RWPE2 (cell line): Measurements from ENCODE around the gene PXDN.
"Not testable (repeated sequence)": the region's sequence is repeated elsewhere in the genome, so short reads cannot be mapped to it uniquely, and the experiment has no call there.

Source experiments
- ATAC-seq: fragments of 200-7000 bp; cut with Tn5 transposase; 3 replicates; pipeline ENCODE4 v1.9.1; 2021; ENCODE audit warnings: low read depth
- DNase-seq: peaks from one replicate; pipeline ENCODE4 v3.0.0-alpha.2; 2020; ENCODE audit warnings: low spot score
- H3K27ac ChIP-seq: fragments of 450-650 bp; 2 replicates; pipeline ENCODE4 v1.5.1; 2017; ENCODE audit warnings: mild to moderate bottlenecking; ENCODE audit not compliant: poor library complexity, severe bottlenecking
- H3K27me3 ChIP-seq: fragments of 250-450 bp; sonication (Bioruptor Pico); 2 replicates; pipeline ENCODE4 v1.5.1; 2021; ENCODE audit warnings: mild to moderate bottlenecking, moderate library complexity; ENCODE audit not compliant: insufficient read depth, poor library complexity, severe bottlenecking
- H3K36me3 ChIP-seq: fragments of 250-450 bp; sonication (Bioruptor Pico); 2 replicates; pipeline ENCODE4 v1.5.1; 2020; ENCODE audit warnings: low read depth, mild to moderate bottlenecking, moderate library complexity
- H3K4me1 ChIP-seq: fragments of 250-450 bp; sonication (Bioruptor Pico); 2 replicates; pipeline ENCODE4 v1.5.1; 2021; ENCODE audit warnings: mild to moderate bottlenecking, moderate library complexity; ENCODE audit not compliant: insufficient read depth, poor library complexity, severe bottlenecking
- H3K4me3 ChIP-seq: fragments of 250-450 bp; sonication (Bioruptor Pico); 2 replicates; pipeline ENCODE4 v1.5.1; 2021; ENCODE audit warnings: mild to moderate bottlenecking, moderate library complexity; ENCODE audit not compliant: severe bottlenecking
- H3K9me3 ChIP-seq: fragments of 250-450 bp; sonication (Bioruptor Pico); 2 replicates; pipeline ENCODE4 v1.5.1; 2021; ENCODE audit warnings: mild to moderate bottlenecking, moderate library complexity; ENCODE audit not compliant: severe bottlenecking
- CTCF ChIP-seq: fragments of 450-650 bp; IDR thresholded peaks from one replicate; pipeline ENCODE4 v1.5.1; 2017; ENCODE audit warnings: mild to moderate bottlenecking, moderate library complexity; ENCODE audit not compliant: poor library complexity, severe bottlenecking

Gene PXDN

DNA sequence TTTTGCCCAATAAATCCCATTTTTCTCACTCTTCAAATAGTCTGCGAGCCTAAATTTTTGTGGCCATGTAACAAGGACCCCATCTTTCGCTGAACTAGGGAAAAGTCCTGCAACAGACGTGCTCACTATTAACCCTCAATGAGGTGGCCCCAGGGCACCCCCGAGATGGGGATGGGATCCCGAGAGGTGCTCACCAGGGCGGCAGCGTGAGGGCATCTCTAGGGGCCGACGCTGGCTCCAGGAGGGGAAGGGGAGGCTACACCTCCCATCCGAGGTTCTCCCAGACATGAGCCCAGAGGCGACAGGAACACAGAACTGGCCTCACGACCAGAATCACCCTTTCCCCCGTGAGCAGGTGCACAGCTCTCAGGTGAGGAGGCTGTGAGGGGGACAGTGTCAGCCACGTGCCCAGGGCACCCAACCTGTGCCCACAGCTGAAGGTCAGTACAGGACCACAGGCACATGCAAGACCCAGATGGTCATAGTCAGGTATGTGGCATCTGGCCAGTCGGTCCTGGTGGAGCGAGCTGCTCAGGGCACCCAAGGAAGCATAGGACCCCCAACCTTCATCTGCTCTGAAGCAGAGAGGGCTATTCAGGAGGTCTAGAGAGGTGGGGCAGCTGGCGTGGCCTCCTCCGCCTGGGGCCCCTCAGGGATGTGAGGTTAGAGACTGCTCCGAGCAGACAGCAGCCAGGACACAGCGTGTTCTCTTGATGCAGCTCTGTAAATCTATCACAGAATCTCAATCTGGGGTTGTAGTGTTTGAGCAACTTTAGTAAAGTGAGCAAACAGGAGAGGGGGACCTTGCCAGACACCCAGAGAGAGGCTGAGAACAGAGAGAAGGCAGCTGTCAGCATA, 62.8 kb downstream of the PXDN start:
- H3K36me3 ChIP-seq = peaks cover 58% of the 10 kb centered on the region
- peak overlapping the region; percentile 11 for H3K27ac ChIP-seq
- H3K27me3 ChIP-seq = no peaks in the 10 kb centered on the region
- no peak for DNase-seq
- TF ChIP-seq CTCF = no peak
- H3K4me3 ChIP-seq = no peak overlapping the region
- ATAC-seq = no peak
- H3K4me1 ChIP-seq = peaks cover 11% of the 10 kb centered on the region
- no peaks in the 10 kb centered on the region for H3K9me3 ChIP-seq

DNA sequence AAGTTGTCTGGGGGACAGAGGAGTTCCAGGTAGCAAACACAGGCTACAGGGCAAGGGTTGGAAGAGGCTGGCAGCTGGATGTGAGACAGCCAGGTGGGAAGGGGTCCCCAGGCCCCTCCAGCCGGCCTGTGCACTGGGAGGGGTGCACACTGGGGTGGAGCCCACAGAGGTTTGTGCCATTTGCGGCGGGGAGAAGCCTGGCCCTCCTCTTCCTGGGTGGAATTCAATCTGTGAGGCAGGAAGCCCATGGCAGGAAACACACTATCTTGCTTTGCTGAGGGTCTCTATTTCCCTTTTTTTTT, 63.3 kb downstream of the PXDN start:
- no peak for DNase-seq
- Histone ChIP-seq H3K4me3 (no peak overlapping the region), H3K9me3 (no peaks in the 10 kb centered on the region), H3K4me1 (peaks cover 8% of the 10 kb centered on the region), H3K27me3 (no peaks in the 10 kb centered on the region), H3K27ac (no peak overlapping the region), H3K36me3 (peaks cover 60% of the 10 kb centered on the region)
- ATAC-seq = no peak
- no peak for TF ChIP-seq CTCF

DNA sequence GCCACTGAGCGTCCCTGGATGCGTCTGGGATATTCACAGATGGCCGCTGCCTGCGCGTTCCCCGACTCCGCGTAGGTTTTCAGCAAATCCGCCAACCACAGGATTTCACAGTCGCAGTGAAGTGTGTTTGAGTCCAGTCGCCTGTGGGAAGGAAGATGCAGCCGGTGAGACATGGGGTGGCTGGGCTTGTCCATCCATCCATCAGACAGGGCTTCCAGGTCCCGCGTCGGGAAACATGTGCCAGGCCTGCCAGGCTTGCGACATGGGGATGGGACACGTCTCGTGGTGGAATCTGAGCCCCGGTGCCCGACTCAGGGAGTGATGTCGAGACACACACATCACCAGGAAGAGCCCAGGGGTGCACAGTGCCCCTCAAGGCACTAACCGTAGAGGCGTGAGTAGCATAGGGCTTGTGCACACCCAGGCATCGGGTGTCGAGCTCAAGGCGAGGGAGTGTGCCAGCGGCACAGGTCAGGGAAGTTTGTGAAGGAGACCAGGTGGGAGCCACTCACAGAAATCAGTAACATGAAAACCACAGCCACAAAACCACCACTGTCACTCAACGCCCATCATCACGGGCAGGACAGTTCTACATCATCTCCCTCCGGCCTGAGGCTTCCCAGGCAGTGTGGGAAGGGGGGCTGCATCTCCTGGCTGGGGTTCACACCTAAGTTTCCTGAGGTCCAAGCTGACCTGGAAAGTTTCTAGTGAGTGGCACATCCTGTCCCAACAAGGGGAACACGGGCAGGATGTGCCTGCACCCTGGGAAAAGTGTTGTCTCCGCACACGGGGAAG, 63.9 kb downstream of the PXDN start:
- H3K4me1 ChIP-seq = peaks cover 7% of the 10 kb centered on the region
- H3K36me3 ChIP-seq = peaks cover 62% of the 10 kb centered on the region
- H3K4me3 ChIP-seq = no peak overlapping the region
- DNase-seq = no peak
- no peak for TF ChIP-seq CTCF
- no peak overlapping the region for H3K27ac ChIP-seq
- H3K9me3 ChIP-seq = no peaks in the 10 kb centered on the region
- H3K27me3 ChIP-seq = no peaks in the 10 kb centered on the region
- no peak for ATAC-seq

DNA sequence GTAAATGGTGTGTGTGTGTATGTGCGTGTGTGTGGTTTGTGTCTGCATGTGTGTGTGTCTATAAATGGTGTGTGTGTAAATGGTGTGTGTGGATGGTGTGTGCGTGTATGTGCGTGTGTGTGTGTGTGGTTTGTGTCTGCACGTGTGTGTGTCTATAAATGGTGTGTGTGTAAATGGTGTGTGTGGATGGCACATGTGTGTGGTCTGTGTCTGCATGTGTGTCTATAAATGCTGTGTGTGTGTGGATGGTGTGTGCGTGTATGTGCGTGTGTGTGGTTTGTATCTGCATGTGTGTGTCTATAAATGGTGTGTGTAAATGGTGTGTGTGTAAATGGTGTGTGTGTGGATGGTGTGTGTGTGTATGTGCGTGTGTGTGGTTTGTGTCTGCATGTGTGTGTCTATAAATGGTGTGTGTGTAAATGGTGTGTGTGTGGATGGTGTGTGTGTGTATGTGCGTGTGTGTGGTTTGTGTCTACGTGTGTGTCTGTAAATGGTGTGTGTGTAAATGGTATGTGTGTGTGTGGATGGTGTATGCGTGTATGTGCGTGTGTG, 64.8 kb downstream of the PXDN start:
- H3K4me1 ChIP-seq, DNase-seq, H3K27me3 ChIP-seq, ATAC-seq, H3K9me3 ChIP-seq, H3K27ac ChIP-seq, H3K4me3 ChIP-seq: not testable (repeated sequence)
- peaks cover 69% of the 10 kb centered on the region for H3K36me3 ChIP-seq

DNA sequence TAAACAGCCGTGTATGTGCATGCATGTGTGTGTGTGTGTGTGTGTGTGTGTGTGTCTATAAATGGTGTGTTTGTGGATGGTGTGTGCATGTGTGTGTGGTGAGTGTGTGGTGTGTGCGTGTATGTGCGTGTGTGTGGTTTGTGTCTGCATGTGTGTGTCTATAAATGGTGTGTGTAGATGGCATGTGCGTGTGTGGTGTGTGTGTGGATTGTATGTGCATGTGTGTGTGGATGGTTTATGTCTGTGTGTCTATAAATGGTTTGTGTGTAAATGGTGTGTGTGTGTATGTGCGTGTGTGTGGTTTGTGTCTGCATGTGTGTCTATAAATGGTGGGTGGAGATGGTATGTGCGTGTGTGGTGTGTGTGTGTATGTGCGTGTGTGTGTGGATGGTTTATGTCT, 65.2 kb downstream of the PXDN start:
- not testable (repeated sequence) for H3K27ac ChIP-seq, H3K4me3 ChIP-seq, H3K9me3 ChIP-seq, H3K4me1 ChIP-seq, H3K27me3 ChIP-seq, ATAC-seq, DNase-seq
- H3K36me3 ChIP-seq = peaks cover 69% of the 10 kb centered on the region
